Sciatic nerve (tissue), 2 donors: ENCODE results near the gene RFC4. TPM values are rescaled to one million over a fixed set of nuclear protein-coding genes. Genes with fewer than 3 reads are reported as not detected.
A peak's percentile ranks its signal among the peaks of the same experiment; 100 is the strongest.

Source experiments
- ATAC-seq: fragments of 200-7000 bp; cut with Tn5 transposase; one replicate; pipeline ENCODE4 v1.9.1; 2020; ENCODE audit warnings: mild to moderate bottlenecking, moderate library complexity
- DNase-seq: peaks from one replicate; pipeline ENCODE4 v3.0.0-alpha.2; 2020; ENCODE audit warnings: low spot score
- intact Hi-C: fragments of 100-400 bp; cut with DNase I; formaldehyde crosslinking; loops from one replicate; pipeline ENCODE4 v1.14.2; 2022
- microRNA-seq: library from miRNA; unstranded; fragments of <30 nt; microRNA quantifications from one replicate; pipeline ENCODE4 v1.2.0, GENCODE V29; 2020
- total RNA-seq: library from RNA; stranded (reverse); fragmentation: NEBNext Ultra II Directional; extraction: Animal tissue kit (Norgen Biotek cat#: 25700); gene quantifications from one replicate; pipeline ENCODE4 v1.2.1, GENCODE V29; 2021
- donor health status: DM: no; HTN: no; CAD: no.
- donor health status: DM: no; HTN: no; CAD: no.

Gene RFC4
- total RNA-seq, 1 donor from 2014 or later = 11.5 TPM

GRCh38 chr3:186760897-186761447 lies 45.3 kb downstream of the RFC4 start:
- DNase-seq (no peak), ATAC-seq (no peak)
- intact Hi-C loops = loop anchor here (2.0 kb wide), 1 partner anchor 70 kb away; no protein-coding TSS in a partner anchor

- DNase-seq (no peak), ATAC-seq (no peak)
Observed at GRCh38 chr3:186760141-186760833, 46.0 kb downstream of the RFC4 start.

GRCh38 chr3:186759231-186759930 lies 46.9 kb downstream of the RFC4 start:
- intact Hi-C loops = no loop called here
- ATAC-seq (no peak), DNase-seq (no peak)

More at GRCh38 chr3:186760141-186760833, 46.0 kb downstream of the RFC4 start:
- intact Hi-C loops = loop anchor here (2.0 kb wide), 1 partner anchor 71 kb away; no protein-coding TSS in a partner anchor

- no peak for DNase-seq
- intact Hi-C loops = no loop called here
- ATAC-seq = no peak
Observed at GRCh38 chr3:186757686-186758220, 48.5 kb downstream of the RFC4 start.

GRCh38 chr3:186757214-186757613 lies 49.1 kb downstream of the RFC4 start:
- intact Hi-C loops = no loop called here
- no peak for DNase-seq

GRCh38 chr3:186754871-186755270 lies 51.4 kb downstream of the RFC4 start:
- no peak for DNase-seq
- no peak for ATAC-seq
- intact Hi-C loops = no loop called here

More at GRCh38 chr3:186757214-186757613, 49.1 kb downstream of the RFC4 start:
- ATAC-seq = no peak

GRCh38 chr3:186754006-186754405 lies 52.3 kb downstream of the RFC4 start:
- intact Hi-C loops = no loop called here
- DNase-seq (no peak), ATAC-seq (no peak)

GRCh38 chr3:186751480-186751879 lies 54.8 kb downstream of the RFC4 start:
- intact Hi-C loops = no loop called here
- DNase-seq = no peak
- ATAC-seq = no peak

- ATAC-seq (no peak), DNase-seq (no peak)
- intact Hi-C loops = no loop called here
Observed at GRCh38 chr3:186750316-186750715, 56.0 kb downstream of the RFC4 start.

GRCh38 chr3:186746008-186746407 lies 60.3 kb downstream of the RFC4 start:
- intact Hi-C loops = no loop called here
- DNase-seq (no peak), ATAC-seq (peak; percentile 67)

- no peak for DNase-seq
- ATAC-seq = no peak
- intact Hi-C loops = no loop called here
Observed at GRCh38 chr3:186743666-186744065, 62.6 kb downstream of the RFC4 start.

- intact Hi-C loops = no loop called here
- ATAC-seq = no peak
- DNase-seq = no peak
Observed at GRCh38 chr3:186742618-186743380, 63.5 kb downstream of the RFC4 start.

Small RNA genes lying within 50 kb of the gene (microRNA-seq; reads per million reads assigned to microRNA genes)
- gene MIR1248 = 2.5 reads per million

Other genes starting within 250 kb of the RFC4 start
- gene TBCCD1, start 239.1 kb downstream of the RFC4 start, total RNA-seq = 12.9 TPM
- gene DNAJB11, start 235.8 kb downstream of the RFC4 start, total RNA-seq = 33.3 TPM
- gene AHSG, start 193.4 kb downstream of the RFC4 start, total RNA-seq = not detected
- not detected for gene FETUB, start 166.1 kb downstream of the RFC4 start, total RNA-seq
- gene HRG, start 140.5 kb downstream of the RFC4 start, total RNA-seq = not detected
- not detected for gene KNG1, start 89.1 kb downstream of the RFC4 start, total RNA-seq
- gene EIF4A2, start 22.9 kb downstream of the RFC4 start, total RNA-seq = 359 TPM
- gene ADIPOQ, start 36.2 kb upstream of the RFC4 start, total RNA-seq = 21.0 TPM
- 62.6 TPM for gene ST6GAL1, start 124.0 kb upstream of the RFC4 start, total RNA-seq